GM19328 (cell line): ENCODE results near the gene NMU.
A peak's percentile ranks its signal among the peaks of the same experiment; 100 is the strongest.
"Not testable (repeated sequence)": the region's sequence is repeated elsewhere in the genome, so short reads cannot be mapped to it uniquely, and the experiment has no call there.

Experiments
- ATAC-seq: cut with Tn5 transposase; IDR thresholded peaks from one replicate; pipeline ENCODE4 v1.9.1; 2021; ENCODE audit warnings: mild to moderate bottlenecking, moderate library complexity; ENCODE audit not compliant: unreplicated experiment

Gene NMU, protein sequence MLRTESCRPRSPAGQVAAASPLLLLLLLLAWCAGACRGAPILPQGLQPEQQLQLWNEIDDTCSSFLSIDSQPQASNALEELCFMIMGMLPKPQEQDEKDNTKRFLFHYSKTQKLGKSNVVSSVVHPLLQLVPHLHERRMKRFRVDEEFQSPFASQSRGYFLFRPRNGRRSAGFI

DNA sequence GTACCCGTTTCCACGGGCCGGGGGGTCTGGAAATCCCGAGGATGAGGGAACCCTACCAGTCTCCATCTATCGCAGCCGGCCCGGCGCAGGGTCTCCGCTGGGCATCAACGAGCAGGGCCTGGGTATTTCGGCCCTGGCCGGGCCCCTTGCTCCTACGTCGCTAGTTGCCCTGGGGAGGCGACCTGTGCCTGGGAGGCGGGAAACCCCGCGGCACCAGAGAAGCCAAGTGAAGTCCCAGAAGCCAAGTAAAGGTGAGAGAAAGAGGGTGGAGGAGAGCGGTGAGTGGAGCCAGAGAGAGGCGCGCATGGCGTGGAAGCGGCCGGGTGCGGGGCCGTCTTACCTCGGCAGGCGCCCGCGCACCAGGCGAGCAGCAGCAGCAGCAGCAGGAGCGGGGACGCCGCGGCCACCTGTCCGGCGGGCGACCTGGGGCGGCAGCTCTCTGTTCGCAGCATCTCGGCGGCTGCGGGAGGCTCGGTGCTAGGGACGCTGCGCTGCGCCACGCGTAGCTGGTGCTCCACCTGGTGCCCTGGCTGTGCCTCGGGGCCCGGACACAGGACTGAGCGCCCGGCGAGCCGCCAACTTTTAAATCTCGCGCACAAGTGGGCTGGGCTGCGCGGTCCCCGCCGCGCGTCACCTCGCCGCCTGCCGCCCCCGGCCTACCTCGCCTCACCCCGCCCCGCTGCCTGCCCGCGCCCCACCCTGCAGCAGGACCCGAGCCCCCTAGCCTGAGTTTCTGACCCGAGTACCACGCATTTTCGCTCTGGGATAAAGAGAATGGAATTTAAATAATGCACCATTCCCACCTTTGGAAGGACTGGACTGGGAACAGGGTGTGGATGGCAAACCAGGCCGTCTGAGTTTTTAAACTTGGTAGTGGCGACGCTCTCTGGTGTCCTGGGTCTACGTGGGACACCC, at the start of gene NMU:
NMU (minus strand) TSS at position 558 of the 915 bp plus-strand sequence; CDS start at position 452, 106 bp downstream.
- ATAC-seq: peak; percentile 78

DNA sequence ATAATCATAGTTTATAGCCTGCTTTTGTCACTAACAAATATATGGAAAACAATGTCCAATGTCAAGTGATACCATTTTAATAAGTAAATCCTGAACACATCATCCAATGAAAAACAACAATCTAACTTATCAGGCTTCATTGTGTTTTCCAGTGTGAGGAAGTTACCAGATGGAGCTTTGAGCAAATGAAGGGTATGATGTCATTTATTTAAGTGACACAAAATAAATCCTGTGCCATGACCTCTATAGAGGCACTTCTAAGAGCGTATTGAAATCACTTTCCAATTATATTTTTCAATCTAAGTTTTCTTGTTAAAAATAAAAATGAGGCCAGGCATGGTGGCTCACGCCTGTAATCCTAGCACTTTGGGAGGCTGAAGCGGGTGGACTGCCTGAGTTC, 48.2 kb upstream of the NMU start:
- ATAC-seq: no peak

DNA sequence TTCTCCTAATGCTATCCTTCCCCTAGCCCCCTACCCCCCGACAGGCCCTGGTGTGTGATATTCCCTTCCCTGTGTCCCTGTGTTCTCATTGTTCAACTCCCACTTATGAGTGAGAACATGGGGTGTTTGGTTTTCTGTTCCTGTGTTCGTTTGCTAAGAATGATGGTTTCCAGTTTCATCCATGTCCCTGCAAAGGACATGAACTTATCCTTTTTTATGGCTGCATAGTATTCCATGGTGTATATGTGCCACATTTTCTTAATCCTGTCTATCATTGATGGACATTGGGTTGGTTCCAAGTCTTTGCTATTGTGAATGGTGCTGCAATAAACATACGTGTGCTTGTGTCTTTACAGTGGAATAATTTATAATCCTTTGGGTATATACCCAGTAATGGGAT, 46.7 kb upstream of the NMU start:
- not testable (repeated sequence) for ATAC-seq

DNA sequence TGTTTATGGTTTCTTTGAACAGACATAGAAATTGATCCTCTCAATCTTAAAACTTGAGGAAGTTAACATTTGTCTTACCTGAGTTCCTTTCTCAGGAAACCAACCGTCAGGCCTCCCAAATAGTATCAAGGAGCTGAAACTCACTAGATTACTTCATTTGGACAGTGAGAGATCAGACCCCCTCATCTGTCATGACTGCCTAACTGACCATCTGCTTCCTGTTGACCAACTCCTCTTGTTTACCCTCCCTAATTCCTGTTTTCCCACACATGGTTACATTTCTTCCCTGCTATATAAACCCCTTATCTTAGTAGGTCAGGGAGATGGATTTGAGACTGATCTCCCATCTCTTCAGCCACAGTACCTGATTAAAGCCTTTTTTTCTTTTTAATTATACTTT, 46.2 kb upstream of the NMU start:
- ATAC-seq: no peak

DNA sequence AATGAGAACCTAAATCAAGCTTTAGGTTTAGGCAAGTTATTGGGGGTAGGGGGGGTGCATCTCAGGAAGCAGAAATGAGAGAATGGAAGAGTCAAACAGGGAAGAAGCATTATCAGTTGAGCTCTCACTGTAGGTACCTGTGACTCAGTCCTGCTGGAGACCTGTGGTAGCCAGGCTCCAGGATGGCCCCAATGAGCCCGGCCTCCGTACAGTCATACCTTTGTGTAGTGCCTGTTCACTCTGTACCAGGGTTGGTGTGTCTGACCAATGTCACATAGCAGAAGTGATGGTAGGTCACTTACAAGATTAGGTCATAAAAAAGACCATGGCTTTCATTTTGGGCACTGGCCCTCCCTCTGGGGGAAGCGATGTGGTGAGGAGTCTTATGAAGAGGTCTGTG, 45.3 kb upstream of the NMU start:
- no peak for ATAC-seq

DNA sequence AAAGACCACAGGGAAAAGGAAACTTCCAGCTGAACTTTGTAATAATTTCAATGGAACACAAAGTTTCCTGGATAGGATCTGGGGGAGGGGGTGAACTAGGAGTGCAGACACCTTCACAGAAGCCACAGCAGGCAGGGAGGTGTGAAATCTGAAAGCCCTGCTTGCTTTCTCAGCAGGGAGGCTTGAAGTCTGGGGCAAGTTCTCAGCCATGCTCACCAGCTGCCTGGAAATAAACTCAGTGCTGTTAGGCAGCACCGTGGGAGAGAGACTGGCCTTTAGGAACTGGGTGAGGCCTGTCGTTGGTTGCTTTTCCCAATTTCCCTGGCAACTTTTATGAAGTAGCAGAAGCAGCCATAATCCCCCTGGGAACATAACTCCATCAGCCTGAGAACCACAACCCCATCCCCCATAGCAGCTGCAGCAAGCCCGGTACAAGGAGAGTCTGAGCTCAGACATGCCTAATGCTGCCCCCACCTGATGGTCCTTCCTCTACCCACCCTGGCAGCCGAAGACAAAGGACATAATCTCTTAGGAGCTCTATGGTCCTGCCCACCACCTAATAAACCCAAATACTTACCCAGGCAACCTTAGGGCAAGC, 39.2 kb upstream of the NMU start:
- no peak for ATAC-seq

DNA sequence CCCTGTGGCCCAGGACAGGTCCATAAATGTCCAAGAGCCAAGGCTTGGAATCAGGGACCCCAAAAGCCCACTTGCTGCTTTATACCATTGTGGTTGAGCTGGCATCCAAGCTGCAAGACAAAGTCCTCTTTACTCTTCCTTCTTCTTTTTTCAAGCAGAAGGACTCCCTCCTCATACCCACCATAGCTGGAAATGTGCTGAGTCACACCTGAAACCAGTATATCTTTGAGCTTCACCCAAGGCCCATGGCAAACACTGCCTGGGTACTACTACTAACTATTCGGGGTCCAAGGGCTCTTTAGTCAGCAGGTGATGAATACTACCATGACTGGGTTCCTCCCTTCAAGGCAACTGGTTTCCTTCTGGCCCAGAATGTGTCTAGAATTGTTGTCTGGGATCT, 37.3 kb upstream of the NMU start:
- no peak for ATAC-seq

DNA sequence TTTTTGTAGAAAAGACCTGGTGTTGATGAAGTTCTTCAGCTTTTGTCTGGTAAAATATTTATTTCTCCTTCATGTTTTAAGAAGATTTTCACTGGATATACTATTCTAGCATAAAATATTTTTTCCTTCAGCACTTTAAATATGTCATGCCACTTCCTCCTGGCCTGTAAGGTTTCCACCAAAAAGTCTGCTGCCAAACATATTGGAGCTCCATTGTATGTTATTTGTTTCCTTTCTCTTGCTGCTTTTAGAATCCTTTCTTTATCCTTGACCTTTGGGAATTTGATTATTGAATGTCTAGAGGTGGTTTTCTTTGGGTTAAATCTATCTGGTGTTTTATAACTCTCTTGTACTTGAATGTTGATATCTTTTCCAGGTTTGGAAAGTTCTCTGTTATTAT, 35.6 kb upstream of the NMU start:
- ATAC-seq: no peak

DNA sequence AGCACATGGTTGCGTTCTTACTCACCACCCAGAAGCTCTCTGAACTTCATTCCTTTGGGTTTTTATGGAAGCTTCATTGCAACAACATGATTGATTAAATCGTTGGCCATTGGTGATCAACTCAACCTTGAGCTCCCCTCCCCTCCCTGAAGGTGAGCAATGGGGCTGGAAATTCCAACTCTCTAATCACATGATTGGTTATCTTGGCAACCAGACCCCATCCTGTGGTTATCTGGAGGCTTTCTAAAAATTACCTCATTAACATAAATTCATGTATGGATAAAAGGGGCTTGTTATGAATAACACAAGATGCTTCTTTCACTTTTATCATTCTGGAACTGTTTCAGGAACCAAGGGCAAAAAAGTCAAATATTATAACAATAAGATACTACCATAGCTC, 34.6 kb upstream of the NMU start:
- ATAC-seq: no peak

DNA sequence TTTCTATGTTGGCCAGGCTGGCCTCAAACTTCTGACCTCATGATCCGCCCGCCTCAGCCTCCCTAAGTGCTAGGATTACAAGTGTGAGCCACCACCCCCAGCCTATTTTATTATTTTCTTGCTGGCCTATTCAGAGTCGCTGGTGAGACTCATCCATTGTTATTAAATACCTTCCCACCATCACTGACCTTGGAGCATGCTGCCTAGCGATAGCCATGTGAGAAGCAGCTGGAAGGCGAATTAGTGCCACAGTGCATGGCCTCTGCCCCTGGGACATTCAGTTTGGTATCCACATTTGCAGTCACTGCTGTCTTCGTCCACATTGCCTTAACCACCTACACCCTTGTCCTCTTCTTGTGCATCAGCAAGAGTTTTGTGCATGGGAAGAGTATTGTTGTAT, 32.4 kb upstream of the NMU start:
- no peak for ATAC-seq

DNA sequence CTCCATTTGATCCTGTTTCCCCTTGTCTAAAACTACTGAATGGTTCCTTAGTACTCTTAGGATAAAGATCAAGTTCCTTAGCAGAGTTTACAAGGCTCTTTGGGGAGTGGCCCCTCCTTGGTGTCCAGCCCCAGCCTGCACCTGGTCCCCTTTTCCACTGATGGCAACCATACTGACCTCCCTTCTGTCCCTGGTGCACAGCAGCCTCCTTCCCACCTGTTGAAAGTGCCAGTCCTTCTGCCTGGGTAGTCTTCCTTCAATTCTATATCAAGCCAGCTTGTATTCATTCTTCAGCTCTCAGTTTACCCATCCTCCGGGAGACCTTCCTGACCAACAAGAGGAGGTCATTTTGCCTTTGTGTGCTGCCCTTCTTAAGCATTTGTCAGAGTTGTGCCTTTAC, 30.4 kb upstream of the NMU start:
- no peak for ATAC-seq

DNA sequence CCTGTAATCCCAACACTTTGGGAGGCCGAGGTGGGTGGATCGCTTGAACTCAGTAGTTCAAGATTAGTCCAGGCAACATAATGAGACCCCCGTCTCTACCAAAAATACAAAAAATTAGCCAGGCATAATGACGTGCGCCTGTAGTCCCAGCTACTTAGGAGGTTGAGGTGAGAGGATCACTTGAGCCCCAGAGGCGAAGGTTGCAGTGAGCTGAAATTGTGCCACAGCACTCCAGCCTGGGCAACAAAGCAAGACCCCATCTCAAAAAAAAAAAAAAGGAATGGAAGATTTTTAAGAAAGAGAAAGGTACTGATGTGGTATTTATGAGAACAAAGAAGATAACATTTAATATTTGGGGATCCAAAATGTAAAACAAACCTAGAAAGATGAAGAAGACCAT, 27.0 kb upstream of the NMU start:
- no peak for ATAC-seq

DNA sequence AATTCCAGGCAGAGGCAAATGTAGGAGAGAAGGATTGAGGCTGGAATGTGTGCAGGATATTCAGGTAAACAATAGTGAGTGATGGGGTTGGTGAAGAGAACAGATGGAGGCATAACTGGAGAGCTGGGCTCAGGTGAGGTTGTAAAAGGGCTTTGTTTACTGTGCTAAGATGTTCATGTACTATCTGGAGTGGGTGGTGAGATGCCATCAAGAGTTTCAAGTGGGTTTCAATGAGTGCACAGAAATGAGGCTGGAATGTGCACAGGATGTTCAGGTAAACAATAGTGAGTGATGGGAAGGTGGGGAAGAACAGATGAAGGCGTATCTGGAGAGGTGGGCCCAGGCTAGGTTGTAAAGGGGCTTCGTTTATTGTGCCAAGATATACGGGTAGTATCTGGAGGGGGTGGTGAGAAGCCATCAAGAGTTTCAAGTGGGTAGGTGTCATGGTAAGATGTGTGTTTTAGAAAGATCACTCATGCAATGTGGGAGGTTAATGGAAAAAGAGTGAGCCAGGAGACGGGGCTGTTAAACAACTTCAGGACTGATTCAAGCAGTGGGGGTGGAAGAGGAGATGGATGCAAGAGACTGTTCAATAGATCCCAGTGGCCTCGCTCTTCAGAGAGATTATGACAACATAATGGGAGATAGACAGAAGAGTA, 25.4 kb upstream of the NMU start:
- no peak for ATAC-seq

DNA sequence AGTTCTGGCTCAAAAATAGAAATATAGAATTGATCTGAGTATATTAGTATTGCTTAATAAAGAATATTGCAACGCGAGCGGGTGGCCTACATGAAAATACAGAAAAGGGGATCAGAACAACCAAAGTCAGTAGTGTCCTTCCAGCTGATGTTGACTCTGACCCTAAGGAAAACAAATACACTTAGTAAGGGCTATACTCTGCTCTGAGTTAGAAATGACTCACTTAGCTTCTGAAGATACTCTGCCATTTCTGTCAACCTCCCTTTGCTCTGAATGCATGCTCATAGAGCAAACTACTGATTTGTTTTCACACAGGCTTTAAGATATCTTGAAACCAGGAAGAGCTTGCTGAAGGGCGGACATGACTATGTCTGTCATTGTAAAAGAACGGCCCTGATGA, 22.6 kb upstream of the NMU start:
- ATAC-seq: no peak

DNA sequence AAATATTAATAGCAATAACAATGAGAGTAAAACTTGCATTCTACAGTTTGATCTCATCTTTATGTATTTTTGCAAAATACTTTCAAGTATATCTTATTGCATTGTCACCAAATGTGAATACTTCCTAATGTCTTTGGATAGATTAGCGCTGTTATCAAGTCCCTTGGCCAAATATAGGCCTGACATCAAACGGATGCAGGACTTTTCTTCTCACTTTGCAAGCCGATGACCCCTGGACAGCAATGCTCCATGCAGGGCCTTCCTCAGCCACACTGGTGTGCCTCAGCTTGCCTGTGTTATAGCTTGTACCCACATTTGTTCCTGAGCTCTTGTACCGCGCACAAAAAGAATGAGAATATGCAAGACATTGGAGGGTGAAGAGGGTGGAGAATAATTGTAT, 18.0 kb upstream of the NMU start:
- ATAC-seq: no peak

DNA sequence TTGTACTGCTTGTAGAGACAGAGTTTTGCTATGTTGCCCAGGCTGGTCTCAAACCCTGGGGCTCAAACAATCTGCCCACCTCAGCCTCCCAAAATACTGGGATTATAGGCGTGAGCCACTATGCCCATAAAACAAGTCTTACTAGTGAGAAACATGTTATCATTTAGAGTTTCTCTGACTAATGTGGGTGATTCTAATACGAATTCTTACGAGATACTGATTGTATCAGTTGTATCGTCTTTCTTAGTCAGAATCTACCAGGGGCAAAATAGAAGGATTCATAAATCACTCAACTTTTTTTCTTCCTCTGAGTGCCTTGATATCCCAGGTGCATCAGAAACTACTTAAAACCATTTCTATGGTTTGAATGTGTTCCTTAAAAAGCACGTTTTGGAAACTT, 14.4 kb upstream of the NMU start:
- ATAC-seq: no peak

DNA sequence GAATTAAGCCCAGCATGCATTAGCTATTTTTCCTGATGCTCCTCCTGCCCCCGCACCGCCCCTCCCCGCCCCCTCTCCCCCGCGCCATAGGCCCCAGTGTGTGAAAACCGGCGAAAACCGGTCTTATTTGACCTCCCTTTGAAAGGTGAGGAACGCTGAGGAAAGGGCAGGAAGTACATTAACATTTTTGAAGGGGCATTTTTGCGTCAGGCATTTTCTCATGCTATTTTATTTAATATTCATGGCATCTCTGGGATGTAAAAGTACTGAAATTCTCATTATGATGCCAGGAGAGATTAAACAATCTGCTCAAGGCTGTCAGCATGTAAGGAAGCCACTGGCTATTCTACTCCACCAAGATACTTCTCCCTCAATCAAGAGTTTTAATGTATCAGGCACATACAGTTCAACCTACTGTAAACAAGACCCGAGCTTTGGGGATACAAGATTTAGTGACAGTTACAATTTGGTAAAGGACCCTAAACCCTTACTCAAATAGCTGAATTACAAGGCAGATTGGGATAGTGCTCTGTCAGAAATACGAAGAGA, 1.2 kb upstream of the NMU start:
- no peak for ATAC-seq

DNA sequence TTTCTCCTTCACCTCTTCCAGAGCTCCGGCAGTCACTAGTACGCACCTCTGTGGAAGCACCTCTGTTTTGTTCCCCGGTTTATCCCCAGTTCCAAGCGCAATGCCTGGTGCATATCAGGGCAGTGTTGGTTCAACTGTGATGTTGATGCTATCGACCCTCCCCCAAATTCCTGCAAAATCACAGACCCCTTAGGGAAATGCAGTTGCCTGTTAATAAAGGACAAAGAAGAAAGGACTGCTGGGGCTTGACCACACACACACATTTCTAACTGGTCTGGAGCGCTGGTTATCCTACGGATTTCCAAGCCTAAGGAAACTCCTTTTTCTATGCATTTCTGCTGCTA, 530 bp upstream of the NMU start:
- ATAC-seq: no peak

DNA sequence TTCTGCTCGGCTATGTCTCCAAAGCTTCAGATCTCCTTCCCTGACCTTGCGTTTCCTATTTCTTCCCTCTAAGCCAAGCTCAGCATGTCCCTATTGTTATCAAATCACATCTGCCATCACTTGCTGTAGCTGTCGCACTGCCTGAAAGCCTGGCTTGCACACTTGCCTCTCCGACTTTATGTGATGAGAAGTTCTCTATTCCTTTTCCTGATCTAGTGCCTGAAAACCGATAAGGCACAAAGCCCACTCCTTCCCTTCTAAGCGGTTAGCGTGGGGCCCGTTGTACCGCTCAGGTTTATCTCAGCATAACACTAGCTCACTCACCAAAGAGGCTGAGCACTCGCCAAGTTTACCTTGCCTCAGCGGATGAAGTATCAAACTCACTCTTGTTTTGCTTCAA, 816 bp downstream of the NMU start:
- no peak for ATAC-seq

DNA sequence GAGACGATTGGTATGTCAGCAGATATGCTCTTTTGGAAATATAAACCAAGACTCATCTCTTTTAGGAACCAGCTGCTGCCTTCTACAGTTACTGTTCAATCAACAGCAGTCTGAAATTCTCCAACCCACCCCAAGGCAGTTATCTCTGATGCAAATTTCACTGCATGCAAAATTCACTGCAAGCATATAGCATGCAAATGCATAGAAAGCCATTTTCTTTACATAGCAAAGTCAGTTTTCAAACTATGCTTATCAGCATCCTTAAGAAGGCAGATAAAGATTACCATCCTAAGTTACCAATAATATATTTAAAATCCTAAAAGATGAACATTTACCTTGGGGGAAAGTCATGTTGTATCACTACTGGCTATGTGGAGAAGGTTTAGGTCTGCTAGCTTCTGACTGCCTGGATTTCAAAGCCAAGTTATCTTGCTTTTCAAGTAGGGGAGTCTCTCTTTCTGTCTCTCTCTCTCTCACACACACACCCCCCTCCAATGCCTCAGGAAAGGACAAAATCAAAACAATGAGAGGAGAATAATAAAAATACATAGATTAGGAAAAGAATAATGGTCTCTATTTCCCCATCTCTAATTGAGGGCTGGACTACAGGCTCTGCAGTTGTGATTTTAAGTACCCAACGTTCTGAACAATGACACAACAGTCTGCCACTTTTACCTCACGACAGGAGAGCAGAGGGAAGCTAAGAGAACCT, 1.5 kb downstream of the NMU start:
- ATAC-seq: no peak

DNA sequence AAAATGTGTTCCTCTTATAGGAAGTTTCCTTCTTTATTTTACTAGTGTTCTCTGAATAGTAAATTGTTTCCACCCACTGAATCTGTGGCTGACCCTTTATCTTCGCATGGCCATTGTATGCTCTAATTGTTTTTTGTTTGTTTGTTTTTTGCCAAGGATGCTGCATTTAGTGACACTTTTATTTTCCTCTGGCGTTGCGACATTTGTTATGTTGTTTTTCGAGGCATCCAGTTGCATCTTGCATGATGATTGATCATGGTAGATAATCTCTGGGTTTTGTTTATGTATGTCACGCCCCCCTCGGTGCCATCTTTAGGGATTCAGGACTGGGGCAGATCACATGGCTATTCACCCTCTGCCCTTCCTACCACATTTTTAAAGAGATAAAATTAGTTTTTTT, 2.2 kb downstream of the NMU start:
- no peak for ATAC-seq
